GM21786 (cell line): ENCODE results near the gene TRRAP.

Experiments used
- ATAC-seq: cut with Tn5 transposase; IDR thresholded peaks from one replicate; pipeline ENCODE4 v1.9.1; 2021; ENCODE audit not compliant: unreplicated experiment

Gene TRRAP

DNA sequence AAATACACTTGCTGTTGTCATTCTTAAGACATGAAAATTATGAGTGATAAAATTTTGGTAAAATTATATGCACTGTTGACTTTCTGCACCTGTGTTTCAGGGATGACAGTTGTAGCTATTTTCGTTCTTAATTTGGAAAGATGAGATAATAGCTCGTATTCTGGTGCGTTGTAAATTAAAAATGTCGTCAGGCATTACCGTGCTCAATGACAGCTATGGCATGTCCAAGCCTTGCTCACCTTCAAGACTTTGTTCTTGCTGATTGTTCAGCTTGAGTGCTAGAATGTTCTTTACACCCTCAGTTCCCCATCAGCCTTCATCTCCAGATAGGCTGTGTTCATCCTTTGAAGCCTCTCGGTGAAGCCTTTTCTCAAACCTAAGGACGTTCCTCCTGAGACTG, 21.5 kb downstream of the TRRAP start:
- ATAC-seq = no peak

DNA sequence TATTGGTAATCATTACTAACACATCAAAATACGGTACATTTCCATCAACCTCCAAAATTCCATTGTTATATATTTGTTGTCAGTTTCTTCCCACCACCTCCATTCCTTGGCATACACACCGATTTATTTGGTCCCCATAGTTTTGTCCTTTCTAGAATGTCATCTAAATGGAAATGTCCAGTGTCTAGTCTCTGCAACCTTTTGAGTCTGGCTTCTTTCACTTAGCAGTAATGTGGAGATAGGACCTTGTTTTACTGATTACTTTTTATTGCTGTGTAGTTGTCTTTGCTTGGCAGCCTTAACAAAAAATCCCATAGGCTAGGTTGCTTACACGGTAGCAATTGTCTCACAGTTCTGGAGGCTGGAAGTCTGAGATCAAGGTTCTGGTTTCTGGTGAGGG, 22.5 kb downstream of the TRRAP start:
- ATAC-seq = no peak

DNA sequence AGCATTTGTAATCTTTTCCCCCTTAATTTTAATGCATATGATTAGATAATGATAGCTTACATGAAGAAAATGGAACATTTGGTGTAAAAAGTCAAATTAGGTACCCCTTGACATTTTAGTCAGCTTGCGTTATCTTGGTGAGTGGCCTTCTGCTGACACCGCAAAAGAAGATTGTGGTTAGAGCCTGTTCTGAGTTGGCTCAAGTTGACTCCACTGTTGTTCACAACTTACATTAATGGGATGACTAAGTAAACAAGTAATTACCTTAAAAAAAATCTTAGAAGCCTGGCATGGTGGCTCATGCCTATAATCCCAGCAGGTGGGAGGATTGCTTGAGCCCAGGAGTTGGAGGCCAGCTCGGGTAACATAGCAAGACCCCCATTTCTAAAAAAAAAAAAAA, 24.2 kb downstream of the TRRAP start:
- no peak for ATAC-seq

DNA sequence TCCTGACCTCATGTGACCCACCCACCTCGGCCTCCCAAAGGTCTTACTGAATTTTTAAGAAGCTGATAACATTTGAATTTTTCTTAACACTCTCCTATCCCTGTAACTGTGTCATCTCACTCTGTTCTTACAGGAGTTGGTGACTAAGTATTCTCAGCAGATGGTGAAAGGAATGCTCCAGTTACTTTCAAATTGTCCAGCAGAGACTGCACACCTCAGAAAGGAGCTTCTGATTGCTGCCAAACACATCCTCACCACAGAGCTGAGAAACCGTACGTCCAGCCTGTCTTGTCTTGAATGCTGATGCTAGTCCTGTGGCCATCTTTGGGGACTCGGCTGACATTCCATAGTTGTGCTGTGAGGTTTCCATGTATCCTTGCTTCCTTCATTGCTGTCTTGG, 24.9 kb downstream of the TRRAP start:
- ATAC-seq = no peak

DNA sequence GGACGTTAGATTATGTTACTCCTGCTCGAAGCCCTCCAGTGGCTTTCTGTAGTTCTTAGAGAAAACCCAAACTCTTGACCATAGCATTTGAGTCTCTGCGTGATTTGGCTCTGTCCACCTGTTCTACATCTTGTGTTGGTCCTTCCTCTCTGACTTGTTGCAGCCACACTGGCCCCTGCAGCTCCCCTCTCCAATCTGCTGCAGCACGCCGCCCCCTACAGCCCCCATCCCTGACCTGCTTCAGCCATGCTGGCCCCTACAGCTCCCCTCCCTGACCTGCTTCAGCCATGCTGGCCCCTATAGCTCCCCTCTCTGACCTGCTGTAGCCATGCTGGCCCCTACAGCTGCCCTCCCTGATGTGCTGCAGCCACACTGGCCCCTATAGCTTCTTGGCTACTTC, 29.2 kb downstream of the TRRAP start:
- no peak for ATAC-seq

DNA sequence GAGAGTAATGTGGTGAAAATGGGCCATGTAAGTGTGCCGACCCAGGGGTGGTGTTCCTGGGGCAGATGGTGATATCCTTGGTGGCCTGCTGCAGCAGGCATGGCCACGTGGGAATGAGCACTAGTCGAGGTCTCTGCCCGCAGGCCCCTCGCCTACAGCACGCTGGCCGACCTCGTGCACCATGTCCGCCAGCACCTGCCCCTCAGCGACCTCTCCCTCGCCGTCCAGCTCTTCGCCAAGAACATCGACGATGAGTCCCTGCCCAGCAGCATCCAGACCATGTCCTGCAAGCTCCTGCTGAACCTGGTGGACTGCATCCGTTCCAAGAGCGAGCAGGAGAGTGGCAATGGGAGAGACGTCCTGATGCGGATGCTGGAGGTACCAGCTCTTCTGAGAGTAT, 30.3 kb downstream of the TRRAP start:
- ATAC-seq = no peak

DNA sequence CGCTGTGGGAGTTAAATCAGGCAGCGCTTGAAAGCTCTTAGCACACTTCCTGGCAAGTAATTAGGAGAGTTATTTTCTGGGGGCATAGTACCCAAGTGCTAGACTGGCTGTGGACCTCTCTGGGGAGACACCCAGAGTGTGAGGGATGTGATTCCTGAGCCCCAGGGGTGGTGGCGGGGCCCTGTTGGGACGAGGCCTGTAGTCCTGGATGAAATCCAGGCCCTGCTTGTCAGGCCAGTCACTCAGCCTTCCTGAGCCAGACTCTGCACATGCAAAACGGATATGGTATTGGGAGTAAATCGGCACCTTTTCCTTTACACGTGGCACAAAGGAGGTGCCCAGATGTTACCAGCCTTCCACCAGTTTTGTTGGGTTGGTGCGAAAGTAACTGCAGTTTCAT, 31.2 kb downstream of the TRRAP start:
- ATAC-seq = no peak

DNA sequence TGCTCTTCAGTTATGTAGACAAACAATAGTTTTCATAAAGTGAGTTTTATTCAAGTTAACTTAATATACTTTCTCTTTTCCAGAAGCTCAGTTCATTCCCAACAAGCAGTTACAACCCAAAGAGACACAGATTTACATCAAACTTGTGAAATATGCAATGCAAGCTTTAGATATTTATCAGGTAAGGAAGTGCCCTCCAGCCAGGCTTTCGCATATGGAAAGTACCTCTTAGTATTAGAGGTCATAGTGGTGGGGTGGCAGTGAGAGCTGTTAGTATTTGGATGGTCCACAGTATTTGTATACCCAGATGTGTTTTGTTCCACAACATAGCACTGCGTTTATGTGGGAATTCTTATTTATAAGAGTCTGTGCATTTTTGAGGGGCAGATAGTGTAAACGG, 32.1 kb downstream of the TRRAP start:
- no peak for ATAC-seq

DNA sequence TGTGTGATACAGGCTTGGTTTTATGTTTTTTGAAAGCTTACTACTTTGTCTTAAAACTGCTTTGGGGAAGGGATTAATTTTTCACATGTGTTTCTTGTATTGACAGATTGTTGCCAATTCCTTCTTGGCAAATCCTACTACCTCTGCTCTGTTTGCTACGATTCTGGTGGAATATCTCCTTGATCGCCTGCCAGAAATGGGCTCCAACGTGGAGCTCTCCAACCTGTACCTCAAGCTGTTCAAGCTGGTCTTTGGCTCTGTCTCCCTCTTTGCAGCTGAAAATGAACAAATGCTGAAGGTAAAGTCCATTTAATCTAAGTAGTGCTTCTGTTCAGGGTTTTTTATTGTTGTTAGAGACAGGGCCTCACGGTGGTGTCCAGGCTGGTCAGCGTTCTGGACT, 33.6 kb downstream of the TRRAP start:
- ATAC-seq = no peak

DNA sequence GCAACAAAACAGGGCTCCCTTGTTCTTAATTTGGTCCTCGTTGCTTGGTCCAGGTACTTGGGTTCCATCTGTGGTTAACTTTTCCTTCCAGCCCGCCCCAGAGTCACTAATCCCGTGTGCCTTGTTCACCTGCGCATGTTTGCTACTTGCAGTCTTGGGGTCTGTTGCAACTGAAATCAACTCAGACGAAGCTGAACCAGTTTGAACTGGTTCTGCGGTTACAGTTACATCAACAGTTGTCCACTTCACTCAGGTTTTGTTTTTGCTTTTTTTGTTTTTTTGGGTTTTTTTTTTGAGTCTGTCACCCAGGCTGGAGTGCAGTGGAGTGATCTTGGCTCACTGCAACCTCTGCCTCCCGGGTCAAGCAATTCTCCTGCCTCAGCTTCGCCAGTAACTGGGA, 34.7 kb downstream of the TRRAP start:
- ATAC-seq = no peak

DNA sequence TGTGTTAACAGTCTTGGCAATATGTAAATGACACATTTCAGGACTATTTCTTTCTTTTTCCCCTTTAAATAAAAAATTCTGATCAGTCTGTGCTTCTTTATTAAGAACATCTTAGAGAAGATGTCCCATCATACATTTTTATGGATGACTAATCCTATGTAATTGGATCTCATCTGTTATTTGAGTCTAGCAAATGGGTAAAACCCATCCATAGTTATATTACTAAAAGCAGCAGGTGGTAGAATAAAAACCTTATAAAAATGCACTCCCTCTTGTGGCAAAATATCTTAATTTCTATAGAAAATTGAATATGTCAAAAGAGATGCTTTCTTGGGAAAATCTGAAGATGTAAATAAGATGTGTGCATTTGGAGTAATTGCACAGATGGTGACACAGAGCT, 35.3 kb downstream of the TRRAP start:
- no peak for ATAC-seq

DNA sequence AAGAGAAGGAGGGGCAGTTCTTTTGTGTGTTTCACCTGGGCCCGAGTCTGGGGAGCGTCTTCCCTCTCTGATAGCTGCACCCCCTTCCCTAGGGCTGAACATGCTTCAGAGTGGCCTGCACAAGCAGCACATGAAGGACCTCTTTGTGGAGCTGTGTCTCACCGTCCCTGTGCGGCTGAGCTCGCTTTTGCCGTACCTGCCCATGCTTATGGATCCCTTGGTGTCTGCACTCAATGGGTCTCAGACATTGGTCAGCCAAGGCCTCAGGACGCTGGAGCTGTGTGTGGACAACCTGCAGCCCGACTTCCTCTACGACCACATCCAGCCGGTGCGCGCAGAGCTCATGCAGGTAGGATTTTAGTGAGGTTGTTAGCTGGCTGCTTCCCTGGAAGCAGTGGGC, 39.0 kb downstream of the TRRAP start:
- no peak for ATAC-seq

DNA sequence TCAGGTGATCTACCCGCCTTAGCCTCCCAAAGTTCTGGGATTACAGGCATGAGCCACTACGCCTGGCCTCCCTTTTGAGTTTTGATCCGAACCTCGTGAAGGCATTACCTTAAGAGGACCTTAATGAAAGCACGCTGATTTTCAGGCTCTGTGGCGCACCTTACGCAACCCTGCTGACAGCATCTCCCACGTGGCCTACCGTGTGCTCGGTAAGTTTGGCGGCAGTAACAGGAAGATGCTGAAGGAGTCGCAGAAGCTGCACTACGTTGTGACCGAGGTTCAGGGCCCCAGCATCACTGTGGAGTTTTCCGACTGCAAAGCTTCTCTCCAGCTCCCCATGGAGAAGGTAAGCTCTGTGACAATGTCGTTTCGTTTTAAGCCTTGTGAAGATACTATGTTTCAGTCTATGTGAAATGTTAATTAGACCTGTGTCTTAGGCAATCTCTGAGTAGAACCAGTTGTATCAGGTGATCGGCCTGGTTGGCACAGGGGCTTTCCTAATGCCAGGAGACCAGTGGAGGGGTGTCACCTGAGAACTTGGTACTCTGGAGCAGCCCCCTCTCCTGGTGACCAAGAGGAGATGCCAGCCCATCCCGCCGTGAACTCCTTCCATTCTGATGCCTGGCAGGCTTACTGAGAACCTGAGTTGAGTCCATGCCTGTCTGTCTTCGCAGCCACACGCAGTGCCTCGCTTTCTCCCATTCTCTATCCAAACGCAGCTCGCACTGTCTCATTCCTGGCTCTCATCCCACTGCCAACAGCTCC, 43.5 kb downstream of the TRRAP start:
- no peak for ATAC-seq

DNA sequence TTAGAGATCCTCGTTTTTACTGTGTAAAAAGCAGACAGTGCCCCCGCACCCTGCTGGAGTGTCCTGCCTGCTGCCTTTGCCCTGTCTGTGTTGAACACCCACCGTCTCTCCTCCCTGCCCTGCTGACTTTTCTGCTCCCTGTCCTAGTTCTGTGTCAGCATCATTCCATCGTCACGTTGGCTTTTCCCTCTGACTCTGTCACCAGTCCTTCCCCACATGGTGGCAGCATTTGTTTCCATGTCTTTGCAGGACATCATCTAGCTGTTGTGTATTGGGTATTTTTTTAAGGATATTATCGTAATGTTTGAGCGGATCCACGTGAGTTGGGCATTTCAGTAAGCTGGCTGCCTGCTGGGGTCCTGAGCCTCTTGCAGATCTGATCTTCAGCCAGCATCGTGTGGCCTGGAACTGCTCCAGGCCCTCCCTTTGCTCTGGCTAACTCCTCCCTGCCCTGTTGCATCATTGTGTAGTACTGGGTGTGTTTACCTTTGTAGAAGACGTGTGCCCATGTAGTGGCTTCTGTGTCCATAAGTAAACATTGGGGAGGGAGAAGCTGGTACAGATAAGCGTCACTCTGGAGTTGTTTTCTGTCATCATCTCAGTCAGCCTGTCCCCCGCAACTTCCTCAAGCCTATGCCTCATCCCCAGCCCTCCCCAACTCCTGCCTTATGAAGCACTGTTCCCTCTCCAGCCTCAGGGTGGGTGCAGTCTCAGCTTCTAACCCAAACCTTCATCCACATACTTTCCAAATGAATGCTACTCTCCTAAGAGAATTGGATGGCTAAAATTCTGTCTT, 44.3 kb downstream of the TRRAP start:
- no peak for ATAC-seq

DNA sequence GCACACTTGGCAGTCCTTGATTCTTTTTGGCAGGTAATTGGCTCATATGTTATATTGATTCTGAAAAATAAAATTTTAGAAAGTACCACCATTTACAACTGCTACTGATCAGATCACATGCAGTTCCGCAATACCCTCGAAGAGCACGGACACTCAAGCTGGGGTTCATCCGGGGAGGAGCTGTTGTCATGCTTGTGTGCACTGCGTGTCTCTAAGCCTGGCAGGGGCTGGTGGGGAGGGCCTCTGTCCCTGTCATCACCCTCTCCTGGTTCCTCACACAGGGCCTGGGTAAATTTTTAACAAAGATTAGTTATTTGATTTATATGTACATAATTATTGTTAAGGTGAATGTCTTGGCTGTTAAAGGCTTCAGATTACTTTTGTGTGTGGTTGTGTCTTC, 45.2 kb downstream of the TRRAP start:
- no peak for ATAC-seq

DNA sequence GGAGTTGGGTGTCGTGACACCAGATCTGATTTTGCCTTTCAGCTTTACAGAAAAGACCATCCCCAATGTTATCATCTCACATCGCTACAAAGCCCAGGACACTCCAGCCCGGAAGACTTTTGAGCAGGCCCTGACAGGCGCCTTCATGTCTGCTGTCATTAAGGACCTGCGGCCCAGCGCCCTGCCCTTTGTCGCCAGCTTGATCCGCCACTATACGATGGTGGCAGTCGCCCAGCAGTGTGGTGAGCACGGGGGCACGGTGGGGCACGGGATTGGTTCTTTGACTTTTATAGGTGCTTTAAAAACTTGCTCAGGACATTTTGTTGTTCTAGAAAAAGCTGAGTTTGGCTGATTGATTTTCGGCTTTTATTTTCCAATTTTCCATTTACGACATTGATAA, 48.8 kb downstream of the TRRAP start:
- no peak for ATAC-seq

DNA sequence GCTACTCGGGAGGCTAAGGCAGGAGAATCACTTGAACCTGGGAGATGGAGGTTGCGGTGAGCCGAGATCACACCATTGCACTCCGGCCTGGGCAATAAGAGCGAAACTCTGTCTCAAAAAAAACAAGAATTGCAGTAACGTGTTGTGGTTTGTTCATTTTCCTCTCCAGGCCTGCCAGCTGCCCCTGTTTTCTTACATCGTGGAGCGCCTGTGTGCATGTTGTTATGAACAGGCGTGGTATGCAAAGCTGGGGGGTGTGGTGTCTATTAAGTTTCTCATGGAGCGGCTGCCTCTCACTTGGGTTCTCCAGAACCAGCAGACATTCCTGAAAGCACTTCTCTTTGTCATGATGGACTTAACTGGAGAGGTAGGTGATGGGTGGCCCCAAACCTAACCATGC, 52.1 kb downstream of the TRRAP start:
- ATAC-seq = peak; percentile 22

DNA sequence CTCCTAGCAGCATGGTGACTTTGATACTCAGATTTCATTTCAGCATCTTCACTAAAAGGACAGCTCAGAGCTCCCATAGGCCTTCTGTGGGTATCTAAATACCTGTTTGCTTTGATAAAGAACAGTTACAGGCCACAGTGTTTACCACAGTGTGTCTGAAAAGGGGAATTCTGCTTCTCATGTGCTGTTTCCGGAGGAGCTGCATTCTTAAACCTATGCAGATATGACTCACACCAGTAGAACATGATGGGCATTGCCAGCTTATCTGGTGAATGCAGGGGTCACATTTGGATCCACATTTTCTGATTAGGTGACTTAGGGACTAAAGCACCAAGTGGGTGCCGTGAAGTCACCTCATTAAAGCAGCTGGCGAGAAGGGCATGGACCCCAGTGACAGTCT, 52.6 kb downstream of the TRRAP start:
- ATAC-seq = peak; percentile 92

DNA sequence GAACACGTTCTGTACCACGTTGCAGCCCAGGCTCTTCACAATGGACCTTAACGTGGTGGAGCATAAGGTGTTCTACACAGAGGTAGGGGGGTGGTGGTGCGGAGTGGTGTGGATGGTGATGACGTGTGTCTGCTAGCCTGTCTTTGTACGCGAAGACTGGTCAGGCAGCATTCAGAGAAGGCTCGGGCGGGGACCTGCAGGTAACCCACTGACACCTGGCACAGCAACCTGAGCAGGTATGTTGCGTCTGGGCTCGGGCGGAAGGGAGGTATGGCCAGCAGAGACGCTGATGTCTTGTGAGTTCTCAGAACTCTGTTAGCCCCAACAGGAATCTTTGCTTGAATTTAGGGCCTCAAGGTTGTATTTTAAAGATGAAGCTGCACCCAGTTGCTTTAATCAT, 55.0 kb downstream of the TRRAP start:
- ATAC-seq = no peak

DNA sequence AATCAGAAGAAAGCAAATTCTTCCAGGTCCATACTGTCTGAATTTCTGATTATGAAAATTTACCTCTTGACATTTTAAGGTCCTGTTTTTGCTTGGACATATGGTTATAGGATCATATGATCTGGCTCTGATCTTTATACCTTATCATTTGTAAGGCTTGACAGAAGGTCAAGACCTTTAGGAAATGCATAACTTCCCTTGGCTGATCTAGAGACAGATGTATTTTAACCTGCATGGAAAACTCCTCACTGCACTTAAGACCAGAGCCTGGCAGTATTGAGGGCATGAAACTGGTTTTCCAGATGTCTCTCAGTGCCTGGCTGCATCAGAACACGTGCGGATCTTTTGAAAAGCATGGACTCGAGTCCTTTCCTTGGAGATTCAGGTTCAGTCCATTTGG, 55.9 kb downstream of the TRRAP start:
- ATAC-seq = no peak

DNA sequence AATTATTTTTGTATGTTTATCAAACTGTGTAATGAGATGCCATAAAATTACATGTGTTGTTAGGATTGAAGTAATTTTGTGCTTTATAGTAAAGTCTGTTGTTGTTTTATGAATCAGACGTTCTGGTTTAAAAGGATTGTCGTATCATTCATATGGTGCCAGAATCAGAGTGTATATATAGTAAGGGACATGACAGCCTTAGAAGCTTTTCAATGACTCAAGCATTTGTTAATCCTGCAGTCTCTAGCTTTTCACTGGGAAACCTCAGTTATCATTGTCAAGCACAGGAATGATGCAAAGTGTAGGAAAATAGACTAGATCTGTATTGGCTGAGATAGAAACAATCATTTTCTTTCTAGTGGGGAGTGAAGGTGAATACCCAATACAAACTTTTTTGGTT, 57.5 kb downstream of the TRRAP start:
- ATAC-seq = no peak

DNA sequence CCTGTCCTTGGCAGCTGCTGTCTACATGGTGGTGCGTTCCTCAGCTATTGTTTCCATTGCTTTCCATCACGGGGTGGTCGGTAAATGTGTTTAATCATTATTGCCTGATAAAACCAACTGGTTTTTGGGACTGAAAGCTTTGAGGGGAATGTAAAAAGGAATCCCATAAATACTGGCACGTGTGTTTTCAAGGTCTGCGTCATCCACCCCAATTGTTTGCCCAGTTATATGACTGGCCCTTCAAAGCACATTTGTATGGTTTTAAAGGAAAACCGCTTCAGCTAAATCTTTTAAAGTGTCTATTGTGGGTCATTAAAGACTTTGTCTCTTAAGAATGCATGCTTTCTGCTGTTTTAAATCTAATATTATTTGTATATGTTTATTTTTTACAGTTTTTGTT, 65.0 kb downstream of the TRRAP start:
- no peak for ATAC-seq

DNA sequence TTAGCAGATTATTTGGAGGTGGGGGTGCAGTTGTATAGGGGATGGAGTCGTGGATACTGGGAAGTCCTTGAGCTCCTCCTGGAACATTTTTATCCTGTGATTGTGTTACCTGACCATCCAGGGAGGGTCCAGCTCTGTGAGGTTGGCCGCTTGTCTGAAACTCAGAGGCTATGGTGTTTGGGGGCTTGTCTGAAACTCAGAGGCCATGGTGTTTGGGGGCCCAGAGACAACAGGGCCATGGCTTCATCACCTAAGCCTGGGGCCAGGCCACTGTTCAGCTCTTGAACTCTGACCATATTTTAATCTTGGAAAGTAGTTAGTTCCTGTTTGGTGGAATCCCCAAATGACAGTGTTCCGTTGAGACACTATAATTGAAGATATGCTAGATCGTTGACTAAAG, 66.1 kb downstream of the TRRAP start:
- no peak for ATAC-seq
